Neuronal stem cell (in vitro differentiated cells): ENCODE data around the gene CMTM1.
A peak's percentile ranks its signal among the peaks of the same experiment; 100 is the strongest.

Experiments used
- DNase-seq: peaks from one replicate; pipeline ENCODE4 v3.0.0-alpha.2; 2013; ENCODE audit warnings: low spot score
- H2AFZ ChIP-seq: one replicate; pipeline ENCODE4 v1.6.1; 2013; ENCODE audit warnings: mild to moderate bottlenecking, low read length, inconsistent platforms
- H2AK5ac ChIP-seq: 2 replicates; pipeline ENCODE4 v1.6.1; 2013; ENCODE audit warnings: low read depth, mild to moderate bottlenecking, inconsistent platforms, low read length, moderate library complexity, mixed read lengths
- H2BK120ac ChIP-seq: 2 replicates; pipeline ENCODE4 v1.6.1; 2013; ENCODE audit warnings: low read depth, mild to moderate bottlenecking, inconsistent platforms, low read length, moderate library complexity, mixed read lengths
- H2BK12ac ChIP-seq: one replicate; pipeline ENCODE4 v1.6.1; 2013; ENCODE audit warnings: low read length, inconsistent platforms
- H2BK15ac ChIP-seq: 2 replicates; pipeline ENCODE4 v1.6.1; 2013; ENCODE audit warnings: mild to moderate bottlenecking, low read length, inconsistent platforms, mixed read lengths
- H2BK5ac ChIP-seq: one replicate; pipeline ENCODE4 v1.6.1; 2013; ENCODE audit warnings: inconsistent platforms, mild to moderate bottlenecking, low read length, moderate library complexity
- H3K14ac ChIP-seq: one replicate; pipeline ENCODE4 v1.6.1; 2013; ENCODE audit warnings: low read length, inconsistent platforms
- H3K18ac ChIP-seq: 2 replicates; pipeline ENCODE4 v1.6.1; 2013; ENCODE audit warnings: low read length, inconsistent platforms
- H3K23ac ChIP-seq: 2 replicates; pipeline ENCODE4 v1.6.1; 2013; ENCODE audit warnings: low read depth, mild to moderate bottlenecking, mixed read lengths, low read length, inconsistent platforms; ENCODE audit not compliant: poor library complexity
- H3K27ac ChIP-seq: replicated peaks from 3 replicates; pipeline ENCODE4 v1.5.1; 2013; ENCODE audit warnings: low read length, inconsistent platforms
- H3K27me3 ChIP-seq, 3 experiments: 2 replicates each; pipeline ENCODE4 v1.6.1; 2013; ENCODE audit warnings: low read length in 3 of 3, mild to moderate bottlenecking in 2 of 3, inconsistent platforms in 1 of 3, low read depth in 1 of 3, mixed read lengths in 1 of 3, moderate library complexity in 1 of 3; ENCODE audit not compliant: control insufficient read depth in 3 of 3, insufficient read depth in 3 of 3
- H3K36me3 ChIP-seq, 2 donors: replicated peaks in 1 of 2; 2 replicates each; pipeline ENCODE4 v1.6.1; 2013; ENCODE audit warnings: low read length in 2 of 2; ENCODE audit not compliant: control insufficient read depth in 2 of 2, insufficient read depth in 2 of 2
- H3K4ac ChIP-seq: 2 replicates; pipeline ENCODE4 v1.6.1; 2013; ENCODE audit warnings: inconsistent platforms, mild to moderate bottlenecking, low read length, moderate library complexity
- H3K4me1 ChIP-seq, 2 donors: 1 replicate in 1 of 2; 2 replicates in 1 of 2; pipeline ENCODE4 v1.6.1; 2013; ENCODE audit warnings: low read length in 2 of 2, low read depth in 1 of 2; ENCODE audit not compliant: control insufficient read depth in 2 of 2, insufficient read depth in 1 of 2
- H3K4me2 ChIP-seq: one replicate; pipeline ENCODE4 v1.6.1; 2013; ENCODE audit warnings: mild to moderate bottlenecking, low read length, inconsistent platforms; ENCODE audit not compliant: insufficient read depth, poor library complexity, severe bottlenecking
- H3K4me3 ChIP-seq, 2 donors: 2 replicates each; pipeline ENCODE4 v1.5.1; 2013; ENCODE audit warnings: low read length in 2 of 2, mild to moderate bottlenecking in 2 of 2, inconsistent platforms in 1 of 2, moderate library complexity in 1 of 2
- H3K79me1 ChIP-seq: one replicate; pipeline ENCODE4 v1.6.1; 2013; ENCODE audit warnings: low read depth, mild to moderate bottlenecking, inconsistent platforms, low read length, moderate library complexity
- H3K9ac ChIP-seq: one replicate; pipeline ENCODE4 v1.6.1; 2013; ENCODE audit warnings: mild to moderate bottlenecking, low read depth, low read length, inconsistent platforms; ENCODE audit not compliant: poor library complexity
- H3K9me3 ChIP-seq, 2 donors: replicated peaks in 1 of 2; 2 replicates each; pipeline versions ENCODE3 to v1.6.1; 2013; ENCODE audit warnings: low read length in 2 of 2, mild to moderate bottlenecking in 2 of 2, inconsistent platforms in 1 of 2, low read depth in 1 of 2, mixed read lengths in 1 of 2, moderate library complexity in 1 of 2; ENCODE audit not compliant: control insufficient read depth in 2 of 2, insufficient read depth in 1 of 2
- H4K8ac ChIP-seq: one replicate; pipeline ENCODE4 v1.6.1; 2013; ENCODE audit warnings: low read depth, mild to moderate bottlenecking, inconsistent platforms, low read length, moderate library complexity
- H4K91ac ChIP-seq: one replicate; pipeline ENCODE4 v1.6.1; 2013; ENCODE audit warnings: low read length, low read depth, mild to moderate bottlenecking, inconsistent platforms; ENCODE audit not compliant: poor library complexity
- WGBS, 2 donors: extraction: QIAGEN DNeasy Blood & Tissue Kit; methylation state at CpG; one replicate each; pipeline ENCODE4 v1.1.7; 2013; ENCODE audit warnings: missing lambda C conversion rate in 2 of 2, mixed read lengths in 1 of 2; ENCODE audit not compliant: insufficient read length in 2 of 2, insufficient replicate concordance in 1 of 2; ENCODE audit errors: extremely low coverage in 2 of 2; 5-methylcytosine and 5-hydroxymethylcytosine counted together

The CMTM1 gene

GRCh38 chr16:66539623-66540469 is 26.4 kb upstream of the CMTM1 start:
- WGBS, 2 donors = no CpG with 5 or more reads among the region's 3 CpGs
- H2AFZ ChIP-seq = no peak overlapping the region
- H3K9ac ChIP-seq = no peak overlapping the region
- H3K27me3 ChIP-seq = no peaks in the 10 kb centered on the region
- H3K79me1 ChIP-seq = no peaks in the 10 kb centered on the region
- no peak overlapping the region for H3K14ac ChIP-seq
- no peak overlapping the region for H3K4me3 ChIP-seq
- no peak for DNase-seq
- no peak overlapping the region for H3K23ac ChIP-seq
- H3K4me2 ChIP-seq = no peak overlapping the region
- H3K18ac ChIP-seq = no peak overlapping the region
- H2BK5ac ChIP-seq = no peak overlapping the region
- no peak overlapping the region for H3K4ac ChIP-seq
- peaks cover 0 to 47% of the 10 kb centered on the region in 2 donors for H3K36me3 ChIP-seq
- H2BK12ac ChIP-seq = no peak overlapping the region
- no peak overlapping the region for H2AK5ac ChIP-seq
- peaks cover 2 to 6% of the 10 kb centered on the region in 2 donors for H3K4me1 ChIP-seq
- H4K8ac ChIP-seq = no peak overlapping the region
- H3K9me3 ChIP-seq = no peaks in the 10 kb centered on the region
- H2BK15ac ChIP-seq = no peak overlapping the region
- H2BK120ac ChIP-seq = no peak overlapping the region
- H4K91ac ChIP-seq = no peak overlapping the region
- H3K27ac ChIP-seq = no peak overlapping the region

GRCh38 chr16:66541388-66542355 is 24.6 kb upstream of the CMTM1 start:
- Histone ChIP-seq H2AFZ (no peak overlapping the region), H3K23ac (no peak overlapping the region), H3K9me3 (no peaks in the 10 kb centered on the region), H3K27ac (no peak overlapping the region), H2BK5ac (no peak overlapping the region), H3K4ac (no peak overlapping the region), H2BK120ac (no peak overlapping the region), H3K4me1 (peaks cover 2 to 6% of the 10 kb centered on the region in 2 donors), H2BK15ac (no peak overlapping the region), H3K36me3 (peaks cover 0 to 45% of the 10 kb centered on the region in 2 donors), H4K91ac (no peak overlapping the region), H2AK5ac (no peak overlapping the region), H2BK12ac (no peak overlapping the region), H3K18ac (no peak overlapping the region), H3K27me3 (no peaks in the 10 kb centered on the region), H4K8ac (no peak overlapping the region), H3K9ac (no peak overlapping the region), H3K14ac (no peak overlapping the region), H3K4me3 (no peak overlapping the region), H3K79me1 (no peaks in the 10 kb centered on the region), H3K4me2 (no peak overlapping the region)
- no peak for DNase-seq
- no CpG with 5 or more reads among the region's 18 CpGs for WGBS, 2 donors

- Histone ChIP-seq H2BK5ac (no peak overlapping the region), H3K36me3 (peaks cover 0 to 38% of the 10 kb centered on the region in 2 donors), H3K4me2 (no peak overlapping the region), H2BK120ac (no peak overlapping the region), H3K4me1 (peaks cover 2 to 6% of the 10 kb centered on the region in 2 donors), H3K18ac (no peak overlapping the region), H3K4me3 (no peak overlapping the region), H3K27me3 (no peaks in the 10 kb centered on the region), H3K23ac (no peak overlapping the region), H2AFZ (no peak overlapping the region), H3K79me1 (no peaks in the 10 kb centered on the region), H2BK12ac (no peak overlapping the region), H3K27ac (no peak overlapping the region), H4K8ac (no peak overlapping the region), H4K91ac (no peak overlapping the region), H3K9me3 (no peaks in the 10 kb centered on the region), H2BK15ac (no peak overlapping the region), H2AK5ac (no peak overlapping the region), H3K4ac (no peak overlapping the region), H3K9ac (no peak overlapping the region), H3K14ac (no peak overlapping the region)
- DNase-seq = no peak
- no CpG with 5 or more reads among the region's 3 CpGs for WGBS, 2 donors
Measured at GRCh38 chr16:66542396-66542795, 23.8 kb upstream of the CMTM1 start.

GRCh38 chr16:66543541-66543940 is 22.7 kb upstream of the CMTM1 start:
- H3K4me1 ChIP-seq = peaks cover 2 to 6% of the 10 kb centered on the region in 2 donors
- H2BK5ac ChIP-seq = no peak overlapping the region
- no peak overlapping the region for H3K23ac ChIP-seq
- H2AK5ac ChIP-seq = peak overlapping the region; percentile 11
- no peak overlapping the region for H3K9ac ChIP-seq
- H2BK12ac ChIP-seq = no peak overlapping the region
- H3K27me3 ChIP-seq = no peaks in the 10 kb centered on the region
- no peak overlapping the region for H3K27ac ChIP-seq
- H3K14ac ChIP-seq = no peak overlapping the region
- H3K4me2 ChIP-seq = no peak overlapping the region
- H2BK120ac ChIP-seq = peak overlapping the region; percentile 1
- no peak overlapping the region for H3K4ac ChIP-seq
- no peak overlapping the region for H2AFZ ChIP-seq
- DNase-seq = no peak
- peaks cover 0 to 34% of the 10 kb centered on the region in 2 donors for H3K36me3 ChIP-seq
- H4K8ac ChIP-seq = no peak overlapping the region
- no peak overlapping the region for H2BK15ac ChIP-seq
- peak overlapping the region; percentile 22 for H4K91ac ChIP-seq
- H3K79me1 ChIP-seq = no peaks in the 10 kb centered on the region
- H3K9me3 ChIP-seq = no peaks in the 10 kb centered on the region
- no peak overlapping the region for H3K4me3 ChIP-seq
- peak overlapping the region; percentile 20 for H3K18ac ChIP-seq
- no CpG with 5 or more reads among the region's 6 CpGs for WGBS, 2 donors
